OCI-LY7 (cell line): ENCODE data around the gene CNKSR3.

ENCODE experiments used
- CTCF ChIP-seq: fragments of 200-600 bp; sonication (generic); conservative IDR thresholded peaks from 2 replicates; pipeline ENCODE4 v1.5.1; 2014; ENCODE audit warnings: mild to moderate bottlenecking, antibody characterized with exemption, low read length, moderate library complexity, mixed read lengths
- EZH2phosphoT487 ChIP-seq: fragments of 200-600 bp; sonication (generic); IDR thresholded peaks from 2 replicates; pipeline ENCODE4 v1.6.1; 2018; ENCODE audit warnings: low read depth, borderline replicate concordance, mild to moderate bottlenecking, mixed run types, antibody characterized with exemption, low read length, moderate library complexity, mixed read lengths

- TF ChIP-seq CTCF (no peak), EZH2phosphoT487 (no peak)
These were observed 61.9 kb downstream of the CNKSR3 start for GRCh38 chr6:154448448-154449096.
